ENCODE measurements around the gene BTN1A1.
"Not testable (repeated sequence)": the region's sequence is repeated elsewhere in the genome, so short reads cannot be mapped to it uniquely, and the experiment has no call there.

Gene BTN1A1

GRCh38 chr6:26514984-26515383, 14.9 kb downstream of the BTN1A1 start:
- DNase-seq (ENCODE audit: low read depth): no peak

DNA sequence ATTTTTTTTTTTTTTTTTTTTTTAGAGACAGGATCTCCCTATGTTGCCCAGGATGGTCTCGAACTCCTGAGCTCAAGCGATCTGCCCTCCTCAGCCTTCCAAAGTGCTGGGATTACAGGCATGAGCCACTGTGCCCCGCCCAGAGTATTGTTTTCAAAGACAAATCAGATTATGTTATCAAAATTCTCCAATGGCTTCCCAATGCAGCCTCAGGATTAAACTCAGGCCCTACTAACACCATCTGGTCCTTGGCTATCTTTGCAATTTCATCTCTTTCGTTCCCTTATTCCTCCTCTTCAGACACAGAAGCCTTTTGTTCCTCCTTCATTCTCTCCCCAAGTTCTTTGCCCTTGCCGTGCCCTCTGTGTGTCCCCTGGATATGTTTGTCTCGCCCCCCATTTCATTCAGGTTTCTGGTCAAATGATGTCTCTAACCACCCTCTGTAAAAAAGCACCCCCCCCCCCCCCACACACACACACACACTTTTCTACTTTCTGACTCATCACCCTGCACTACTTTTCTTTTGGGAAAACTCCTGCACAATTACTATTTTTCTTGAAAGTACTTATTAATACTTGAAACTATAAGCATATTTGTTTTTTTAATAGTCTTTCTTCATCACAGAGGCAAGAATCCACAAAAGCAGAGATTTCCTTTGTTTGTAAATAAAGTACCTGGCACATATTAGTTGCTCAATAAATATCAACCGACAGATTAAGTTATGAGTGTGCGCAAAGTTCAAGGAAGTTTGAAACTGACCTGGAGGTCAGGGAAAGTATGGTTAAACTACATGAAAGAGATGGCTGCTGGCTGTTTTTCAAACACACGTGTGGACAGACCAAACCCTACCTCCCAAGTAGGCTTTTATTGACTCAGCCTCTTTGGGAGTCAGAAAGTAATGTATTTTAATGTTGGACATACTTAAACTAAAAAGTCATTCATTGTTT, 16.7 kb downstream of the BTN1A1 start:
- DNase-seq (ENCODE audit: low read depth): no peak

DNA sequence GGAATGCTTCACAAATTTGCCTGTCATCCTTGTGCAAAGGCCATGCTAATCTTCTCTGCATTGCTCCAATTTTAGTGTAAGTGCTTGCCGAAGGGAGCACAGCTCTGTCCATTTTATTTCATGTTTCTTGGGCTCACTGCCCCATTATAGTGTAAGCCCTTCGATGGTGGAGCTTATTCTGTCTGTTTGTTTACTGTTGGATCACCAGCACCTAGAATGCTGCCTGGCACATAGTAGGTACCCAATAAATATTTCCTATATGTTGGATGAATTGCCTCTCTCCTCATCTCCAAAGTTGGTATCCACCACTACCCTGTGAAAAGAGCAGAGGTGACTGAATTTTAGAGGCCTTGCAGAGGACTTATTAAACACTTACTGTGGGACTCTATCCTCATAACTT, 19.3 kb downstream of the BTN1A1 start:
- no peak for DNase-seq (ENCODE audit: low read depth)

- no peak for DNase-seq (ENCODE audit: low read depth)
Observed at GRCh38 chr6:26520237-26520849, 20.2 kb downstream of the BTN1A1 start.

GRCh38 chr6:26520850-26521599, 20.9 kb downstream of the BTN1A1 start:
- DNase-seq (ENCODE audit: low read depth): peak; percentile 86

DNA sequence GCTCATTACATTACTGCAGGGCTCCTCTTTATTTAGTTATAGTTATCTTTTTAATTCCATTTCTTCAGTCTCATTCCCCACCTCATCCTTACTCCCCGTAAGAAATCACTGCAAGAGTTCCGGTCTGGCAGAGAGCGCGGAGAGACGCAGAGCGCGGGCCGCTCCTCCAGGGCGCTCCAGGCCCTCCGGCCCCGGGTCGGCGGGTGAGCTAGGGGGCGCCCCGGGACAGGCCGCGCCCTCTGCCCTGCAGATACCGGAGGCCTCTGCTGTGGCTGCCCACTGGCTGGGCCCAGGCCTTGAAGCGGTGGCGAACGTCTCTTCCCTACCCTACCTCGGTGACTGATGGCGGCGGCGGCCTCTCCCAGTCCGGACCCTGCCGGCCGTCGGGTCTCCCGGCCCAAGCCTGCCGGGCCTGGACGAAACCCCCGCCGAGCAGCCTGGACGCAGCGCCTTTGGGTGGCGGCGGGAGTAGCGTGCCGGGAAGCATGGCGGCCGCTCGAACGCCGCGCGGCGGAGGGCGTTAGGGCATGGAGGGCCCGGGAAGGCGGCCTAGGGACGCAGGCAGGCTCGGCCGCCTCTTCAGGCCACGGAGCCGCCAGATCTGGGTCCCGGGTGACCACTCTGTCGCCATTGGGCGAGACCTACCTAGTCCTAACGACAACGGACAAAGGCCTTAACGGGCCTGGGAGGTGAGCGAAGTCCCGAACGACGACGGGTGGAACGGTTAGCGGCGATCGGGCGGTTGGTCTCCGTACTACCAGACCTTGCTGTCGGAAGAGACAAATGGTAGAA, 21.7 kb downstream of the BTN1A1 start:
- DNase-seq (ENCODE audit: low read depth): peak; percentile 88

- DNase-seq (ENCODE audit: low read depth): peak; percentile 71
Observed at GRCh38 chr6:26522486-26523228, 22.6 kb downstream of the BTN1A1 start.

DNA sequence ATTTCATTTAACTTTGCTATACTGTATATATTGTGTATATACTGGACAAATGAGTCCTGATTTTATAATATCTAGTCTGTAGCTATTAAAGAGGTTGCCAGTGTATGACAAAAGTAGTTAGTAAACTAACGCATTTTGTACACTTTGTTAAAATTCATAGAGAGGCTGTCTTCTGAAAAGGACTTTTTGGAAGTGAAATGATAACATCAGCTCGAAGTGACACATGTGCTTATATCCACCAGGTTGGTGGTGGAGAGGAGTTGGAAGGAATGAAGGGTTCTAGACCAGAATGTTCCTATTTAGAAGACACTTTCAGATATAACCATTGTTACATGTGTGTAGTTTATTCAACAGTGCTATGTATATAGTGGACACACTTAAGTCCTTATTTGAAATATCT, 24.2 kb downstream of the BTN1A1 start:
- not testable (repeated sequence) for DNase-seq (ENCODE audit: low read depth)

- no peak for DNase-seq (ENCODE audit: low read depth)
Observed at GRCh38 chr6:26524722-26525370, 24.7 kb downstream of the BTN1A1 start.

DNA sequence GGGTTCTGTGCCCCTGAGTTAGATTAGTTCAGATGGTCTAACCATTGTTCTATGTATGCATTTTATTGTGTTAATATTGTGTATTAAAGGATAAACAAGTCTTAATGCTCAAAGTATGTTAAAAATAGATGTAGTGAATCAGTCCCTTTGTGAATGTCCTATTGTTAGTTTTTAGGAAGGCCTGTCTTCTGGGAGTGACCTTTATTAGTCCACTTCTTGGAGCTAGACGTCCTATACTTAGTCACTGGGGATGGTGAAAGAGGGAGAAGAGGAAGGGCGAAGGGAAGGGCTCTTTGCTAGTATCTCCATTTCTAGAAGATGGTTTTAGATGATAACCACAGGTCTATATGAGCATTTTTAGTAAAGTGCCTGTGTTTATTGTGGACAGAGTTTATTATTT, 25.7 kb downstream of the BTN1A1 start:
- no peak for DNase-seq (ENCODE audit: low read depth)

GRCh38 chr6:26526928-26527327, 26.8 kb downstream of the BTN1A1 start:
- no peak for DNase-seq (ENCODE audit: low read depth)

DNA sequence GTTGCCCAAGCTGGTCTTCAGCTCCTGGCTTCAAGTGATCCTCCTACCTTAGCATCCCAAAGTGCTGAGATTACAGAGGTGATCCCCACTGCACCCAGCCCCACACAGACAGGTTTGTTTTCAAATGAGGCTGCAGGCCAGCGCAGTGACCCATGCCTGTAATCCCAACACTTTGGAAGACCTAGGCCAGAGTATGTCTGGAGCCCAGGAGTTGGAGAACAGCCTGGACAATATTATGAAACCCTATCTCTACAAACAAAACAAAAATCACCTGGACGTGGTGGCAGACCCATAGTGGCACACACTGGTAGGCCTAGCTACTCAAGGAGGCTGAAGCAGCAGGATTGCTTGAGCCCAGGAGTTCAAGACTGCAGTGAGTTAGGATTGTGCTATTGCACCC, 30.1 kb downstream of the BTN1A1 start:
- no peak for DNase-seq (ENCODE audit: low read depth)

GRCh38 chr6:26531897-26532296, 31.8 kb downstream of the BTN1A1 start:
- DNase-seq (ENCODE audit: low read depth): no peak

- peak; percentile 92 for DNase-seq (ENCODE audit: low read depth)
Observed at GRCh38 chr6:26532699-26533531, 32.8 kb downstream of the BTN1A1 start.

- DNase-seq (ENCODE audit: low read depth): no peak
Observed at GRCh38 chr6:26533532-26533931, 33.4 kb downstream of the BTN1A1 start.

GRCh38 chr6:26534681-26535465, 34.8 kb downstream of the BTN1A1 start:
- DNase-seq (ENCODE audit: low read depth): no peak

DNA sequence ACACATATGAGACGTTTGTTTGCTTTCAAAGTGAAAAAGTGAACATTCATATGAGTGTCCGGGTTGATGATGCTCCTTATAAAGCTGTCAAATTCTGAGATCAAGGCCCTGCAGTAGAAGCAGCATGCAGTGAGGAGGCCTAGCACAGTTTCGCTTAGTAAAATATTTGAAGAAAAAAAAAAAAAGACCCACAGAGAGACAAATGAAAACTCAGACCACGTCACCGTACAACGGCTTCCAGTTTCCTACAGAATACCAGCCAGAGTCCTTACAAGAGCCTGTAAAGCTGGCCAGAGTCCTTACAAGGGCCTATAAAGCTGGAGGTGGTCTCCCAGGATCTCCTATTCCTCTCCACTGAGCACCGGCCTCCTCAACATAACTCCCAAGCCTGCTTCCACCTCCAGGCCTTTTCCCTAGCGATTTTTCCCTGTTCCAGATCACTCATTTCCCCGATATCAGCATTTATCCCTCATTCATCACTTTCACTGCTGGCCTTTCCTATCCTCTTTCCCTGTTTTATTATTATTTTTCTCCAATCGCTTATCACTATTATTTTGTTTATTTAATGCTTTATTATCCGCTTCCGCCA, 36.6 kb downstream of the BTN1A1 start:
- peak; percentile 76 for DNase-seq (ENCODE audit: low read depth)

DNA sequence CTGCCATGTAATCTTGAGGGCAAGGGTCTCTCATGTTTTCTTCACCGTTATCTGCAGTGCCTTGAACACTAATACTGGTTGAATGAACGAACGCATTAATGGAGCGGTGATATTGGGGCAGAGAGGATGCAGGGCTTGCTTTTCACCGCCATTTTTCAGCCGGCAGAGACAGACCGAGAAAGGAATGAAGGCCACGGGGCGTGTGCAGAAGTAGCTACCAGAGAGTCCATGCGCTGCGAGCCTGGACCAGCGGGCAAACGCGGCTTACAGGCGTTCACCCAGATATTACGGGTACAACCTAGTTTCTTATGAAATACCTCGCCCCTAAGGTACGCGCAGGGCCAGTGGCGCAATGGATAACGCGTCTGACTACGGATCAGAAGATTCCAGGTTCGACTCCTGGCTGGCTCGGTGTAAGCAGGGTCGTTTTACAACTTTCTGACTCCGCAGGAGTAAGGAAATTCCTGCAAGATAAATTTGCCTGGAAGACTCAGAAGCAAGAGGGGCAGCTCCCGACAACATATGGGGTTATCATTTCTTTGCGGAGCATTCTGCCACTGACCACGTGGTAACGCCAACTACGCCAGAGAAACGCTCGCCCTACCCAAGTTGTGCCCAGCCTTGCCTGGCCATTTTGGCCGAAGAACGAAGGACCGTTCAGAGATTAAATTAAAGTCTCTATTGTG, 37.2 kb downstream of the BTN1A1 start:
- DNase-seq (ENCODE audit: low read depth): peak; percentile 97

All from ELR (cell line).